LNCaP clone FGC (cell line): ENCODE data around the gene NT5C2.

Source experiments
- DNase-seq: peaks from one replicate; pipeline ENCODE4 v3.0.0-alpha.2; 2011; ENCODE audit warnings: low read depth
- H3K4me3 ChIP-seq: 2 replicates; pipeline ENCODE4 v1.5.1; 2011; ENCODE audit warnings: mild to moderate bottlenecking, low read depth, low read length, control low read depth
- CTCF ChIP-seq: IDR thresholded peaks from 2 replicates; pipeline ENCODE4 v1.5.1; 2012; ENCODE audit warnings: mild to moderate bottlenecking; ENCODE audit not compliant: control insufficient read depth, insufficient read depth; ENCODE audit errors: extremely low read depth

Gene NT5C2

GRCh38 chr10:103083977-103084320 is 109.1 kb downstream of the NT5C2 start:
- no peak for DNase-seq

GRCh38 chr10:103083266-103083976 is 109.7 kb downstream of the NT5C2 start:
- DNase-seq = no peak
- no peak overlapping the region for H3K4me3 ChIP-seq
- no peak for TF ChIP-seq CTCF

More at GRCh38 chr10:103083977-103084320, 109.1 kb downstream of the NT5C2 start:
- no peak overlapping the region for H3K4me3 ChIP-seq
- no peak for TF ChIP-seq CTCF

- no peak for TF ChIP-seq CTCF
- no peak overlapping the region for H3K4me3 ChIP-seq
- no peak for DNase-seq
Observed at GRCh38 chr10:103082683-103083082, 110.4 kb downstream of the NT5C2 start.

- no peak for DNase-seq
- no peak overlapping the region for H3K4me3 ChIP-seq
- TF ChIP-seq CTCF = no peak
Observed at GRCh38 chr10:103080891-103081581, 112.0 kb downstream of the NT5C2 start.

GRCh38 chr10:103079946-103080345 is 113.1 kb downstream of the NT5C2 start:
- no peak for DNase-seq
- TF ChIP-seq CTCF = no peak
- H3K4me3 ChIP-seq = no peak overlapping the region

GRCh38 chr10:103079100-103079499 is 114.0 kb downstream of the NT5C2 start:
- TF ChIP-seq CTCF = no peak
- no peak for DNase-seq
- H3K4me3 ChIP-seq = no peak overlapping the region
